Metanephros (tissue), 1 donor: ENCODE data around the gene MOXD1. TPM values are rescaled to one million over a fixed set of nuclear protein-coding genes. Genes with fewer than 3 reads are reported as not detected.

ENCODE experiments used
- total RNA-seq: library from RNA; depleted of rRNA; stranded (reverse); fragments of >200 nt; gene quantifications from one replicate; pipeline ENCODE4 v1.2.3, GENCODE V29; 2014

Gene MOXD1
- 209 TPM for total RNA-seq

GRCh38 chr6:132400883-132401617, at the start of gene MOXD1:
Gene MOXD1 (minus strand): TSS chr6:132401475. CDS start chr6:132401426, 49 bp downstream.

Other genes starting within 250 kb of the MOXD1 start
- 65.6 TPM for gene STX7, start 111.6 kb upstream of the MOXD1 start, total RNA-seq
- gene TAAR9, start 136.8 kb upstream of the MOXD1 start, total RNA-seq, result not detected
- gene TAAR8, start 151.2 kb upstream of the MOXD1 start, total RNA-seq, result not detected
- not detected for gene TAAR6, start 168.8 kb upstream of the MOXD1 start, total RNA-seq
- not detected for gene TAAR5, start 188.3 kb upstream of the MOXD1 start, total RNA-seq
- gene TAAR2, start 222.8 kb upstream of the MOXD1 start, total RNA-seq, result not detected